Panc1 (cell line): ENCODE results near the gene NEURL2. TPM values are rescaled to one million over a fixed set of nuclear protein-coding genes. Genes with fewer than 3 reads are reported as not detected.
A peak's percentile ranks its signal among the peaks of the same experiment; 100 is the strongest.

Experiments
- ATAC-seq: fragments of 200-7000 bp; cut with Tn5 transposase; 2 replicates; pipeline ENCODE4 v1.9.1; 2020; ENCODE audit warnings: mild to moderate bottlenecking, moderate library complexity
- BruUV-seq: library from RNA; stranded (reverse); fragments of 400-500 nt; replicated peaks from 2 replicates; lab custom pipeline; 2021; lab: Mats Ljungman, UMichigan
- CTCF ChIA-PET: fragments of 300-600 bp; sonication (Branson Sonifier 250); formaldehyde crosslinking; loops from one replicate; lab custom pipeline; 2022; ENCODE audit warnings: antibody characterized with exemption; lab: Charles Lee
- POLR2A ChIA-PET: fragments of 300-600 bp; sonication (Branson Sonifier 250); formaldehyde crosslinking; loops from one replicate; lab custom pipeline; 2022; ENCODE audit warnings: antibody characterized with exemption; lab: Charles Lee
- DNase-seq: peaks from one replicate; pipeline ENCODE4 v3.0.0-alpha.2; 2010; ENCODE audit warnings: low read depth, low spot score
- H3K27ac ChIP-seq: 2 replicates; pipeline ENCODE4 v1.5.1; 2011; ENCODE audit warnings: mild to moderate bottlenecking, low read length, inconsistent platforms
- H3K27me3 ChIP-seq: fragments of 200-500 bp; sonication (Bioruptor generic); 2 replicates; pipeline ENCODE4 v1.6.0; 2014; ENCODE audit warnings: low read length, inconsistent platforms; ENCODE audit not compliant: control insufficient read depth, insufficient read depth
- H3K36me3 ChIP-seq: fragments of 200-500 bp; sonication (Bioruptor generic); 2 replicates; pipeline ENCODE4 v1.5.1; 2014; ENCODE audit warnings: inconsistent platforms, mild to moderate bottlenecking, low read length, moderate library complexity; ENCODE audit not compliant: control insufficient read depth, insufficient read depth
- H3K4me1 ChIP-seq: 2 replicates; pipeline ENCODE4 v1.5.1; 2011; ENCODE audit warnings: inconsistent platforms, mild to moderate bottlenecking, low read length, moderate library complexity; ENCODE audit not compliant: control insufficient read depth, insufficient read depth
- H3K4me3 ChIP-seq, 2 experiments: 2 replicates each; pipeline ENCODE4 v1.5.1; 2011 to 2012; ENCODE audit warnings: low read depth in 2 of 2, low read length in 2 of 2, mild to moderate bottlenecking in 2 of 2, inconsistent platforms in 1 of 2, moderate library complexity in 1 of 2
- H3K9me3 ChIP-seq: fragments of 200-500 bp; sonication (Bioruptor generic); 2 replicates; pipeline ENCODE4 v1.5.1; 2014; ENCODE audit warnings: low read depth, mild to moderate bottlenecking, inconsistent platforms, low read length, moderate library complexity; ENCODE audit not compliant: control insufficient read depth, insufficient read depth
- CTCF ChIP-seq: fragments of 450-650 bp; IDR thresholded peaks from 2 replicates; pipeline ENCODE4 v1.5.1; 2017; ENCODE audit warnings: mild to moderate bottlenecking
- POLR2AphosphoS5 ChIP-seq: IDR thresholded peaks from 2 replicates; pipeline ENCODE4 v1.6.1; 2012; ENCODE audit warnings: mild to moderate bottlenecking, low read depth, low read length, moderate library complexity
- REST ChIP-seq, 2 experiments: IDR thresholded peaks; 2 replicates each; pipeline ENCODE4 v1.6.1; 2011 to 2012; ENCODE audit warnings: low read depth in 2 of 2, control low read depth in 1 of 2, low read length in 1 of 2, mild to moderate bottlenecking in 1 of 2, moderate library complexity in 1 of 2; ENCODE audit not compliant: insufficient read depth in 1 of 2
- SIN3A ChIP-seq: IDR thresholded peaks from 2 replicates; pipeline ENCODE4 v1.6.1; 2012; ENCODE audit warnings: low read depth, mild to moderate bottlenecking, low read length, moderate library complexity, borderline replicate concordance; ENCODE audit not compliant: insufficient read depth
- TCF7L2 ChIP-seq: IDR thresholded peaks from 2 replicates; pipeline ENCODE4 v1.6.1; 2011; ENCODE audit warnings: mild to moderate bottlenecking, low read depth, low read length, inconsistent platforms
- in situ Hi-C: cut with HindIII; loops from 2 replicates; pipeline ENCODE4 v1.10.0; 2016; ENCODE audit warnings: low sequenced_read_pairs, low pct_unique_long_range_greater_than_20kb
- intact Hi-C: fragments of 100-400 bp; cut with micrococcal nuclease; formaldehyde crosslinking; loops from one replicate; pipeline ENCODE4 v1.10.0; 2022; ENCODE audit not compliant: unreplicated experiment
- total RNA-seq: library from RNA; stranded (reverse); gene quantifications from one replicate; pipeline ENCODE4 v1.2.1, GENCODE V29; 2021; ENCODE audit not compliant: unreplicated experiment

NEURL2 gene
- total RNA-seq, 1 experiment from 2014 or later, result 3.0 TPM

- no peak overlapping the region for H3K4me3 ChIP-seq
- H3K27ac ChIP-seq, result no peak overlapping the region
- no peaks in the 10 kb centered on the region for H3K9me3 ChIP-seq
- DNase-seq (no peak), ATAC-seq (0 out of 2 replicates have a peak, but pooled peaks have one; percentile 13)
- ChIA-PET CTCF (interaction anchor here (1.6 kb wide), 1 partner anchor 37 kb away, joined by 3 read pairs; no protein-coding TSS in a partner anchor), POLR2A (no interaction called here)
- no TSS peak for BruUV-seq
- TF ChIP-seq SIN3A, result no peak
- no peak for TF ChIP-seq REST (IDR thresholded peaks at IDR 0.05; ENCODE audit: insufficient read depth in 1 of 2, low read depth in 2 of 2, low read length in 1 of 2)
- no peak for TF ChIP-seq POLR2AphosphoS5
- TF ChIP-seq TCF7L2, result no peak
- H3K27me3 ChIP-seq, result no peaks in the 10 kb centered on the region
- H3K36me3 ChIP-seq, result no peaks in the 10 kb centered on the region
- no peaks in the 10 kb centered on the region for H3K4me1 ChIP-seq
- intact Hi-C loops (no loop called here), in situ Hi-C loops (no loop called here)
These were observed 36.3 kb upstream of the NEURL2 start for GRCh38 chr20:45927071-45927878.

- TF ChIP-seq TCF7L2 (no peak), CTCF (no peak), REST (IDR thresholded peaks at IDR 0.05; ENCODE audit: insufficient read depth in 1 of 2, low read depth in 2 of 2, low read length in 1 of 2) (no peak), POLR2AphosphoS5 (no peak), SIN3A (no peak)
- Histone ChIP-seq H3K4me3 (no peak overlapping the region), H3K27ac (no peak overlapping the region), H3K36me3 (no peaks in the 10 kb centered on the region), H3K9me3 (no peaks in the 10 kb centered on the region), H3K27me3 (no peaks in the 10 kb centered on the region), H3K4me1 (no peaks in the 10 kb centered on the region)
- intact Hi-C loops, result no loop called here
- in situ Hi-C loops, result no loop called here
- no peak for ATAC-seq
- ChIA-PET CTCF (interaction anchor here (1.6 kb wide), 1 partner anchor 37 kb away, joined by 3 read pairs; no protein-coding TSS in a partner anchor), POLR2A (no interaction called here)
- no peak for DNase-seq
- BruUV-seq, result no TSS peak
These were observed 35.7 kb upstream of the NEURL2 start for GRCh38 chr20:45926731-45927070.
